HG03558 (cell line): Measurements from ENCODE around the gene TLR1.
"Not testable (repeated sequence)": the region's sequence is repeated elsewhere in the genome, so short reads cannot be mapped to it uniquely, and the experiment has no call there.

Experiments
- ATAC-seq: cut with Tn5 transposase; IDR thresholded peaks from one replicate; pipeline ENCODE4 v1.9.1; 2021; ENCODE audit warnings: moderate number of reproducible peaks; ENCODE audit not compliant: unreplicated experiment; ENCODE audit errors: extremely low read depth

Gene TLR1

DNA sequence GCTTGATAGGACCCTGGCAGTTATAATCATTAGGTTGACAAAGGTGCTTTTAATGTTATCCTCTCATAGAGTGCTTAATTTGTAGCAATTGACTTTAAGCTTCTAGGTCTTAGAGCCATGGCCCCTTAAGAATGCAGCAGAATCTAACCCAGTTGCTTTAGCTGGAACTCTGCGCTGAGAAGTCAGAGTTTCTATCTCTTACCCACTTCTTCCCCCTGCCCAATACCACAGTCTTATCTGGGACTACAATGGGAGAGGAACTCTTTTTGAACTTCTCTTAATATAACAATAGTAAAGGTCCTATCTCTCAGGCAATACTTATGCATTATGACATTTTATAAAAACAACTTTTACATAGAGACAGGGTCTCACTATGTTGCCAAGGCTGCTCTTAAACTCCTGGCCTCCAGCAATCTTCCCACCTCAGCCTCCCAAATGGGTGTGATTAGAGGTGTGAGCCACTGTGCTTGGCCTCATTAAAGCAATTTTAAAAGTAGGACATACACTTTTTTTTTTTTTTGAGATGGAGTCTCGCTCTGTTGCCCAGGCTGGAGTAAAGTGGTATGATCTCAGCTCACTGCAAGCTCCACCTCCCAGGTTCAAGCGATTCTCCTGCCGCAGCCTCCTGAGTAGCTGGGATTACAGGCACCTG lies 23.6 kb downstream of the TLR1 start:
- no peak for ATAC-seq

DNA sequence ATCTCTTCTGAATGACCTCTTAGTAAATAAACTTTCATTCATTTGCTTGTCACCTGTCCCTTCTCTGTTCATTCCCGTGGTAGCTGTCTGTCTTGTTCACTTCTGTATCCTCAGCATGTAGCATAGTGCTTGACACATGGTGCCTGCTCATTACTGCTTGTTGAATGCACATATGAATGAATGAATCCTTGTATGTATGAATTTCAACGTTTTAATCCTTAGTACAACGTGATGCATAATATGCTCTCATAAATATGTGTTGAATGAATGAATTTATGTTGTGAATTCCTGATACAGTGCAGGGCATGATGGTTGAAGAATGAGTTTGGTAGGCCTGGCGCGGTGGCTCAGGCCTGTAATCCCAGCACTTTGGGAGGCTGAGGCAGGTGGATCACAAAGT lies 24.8 kb downstream of the TLR1 start:
- no peak for ATAC-seq

DNA sequence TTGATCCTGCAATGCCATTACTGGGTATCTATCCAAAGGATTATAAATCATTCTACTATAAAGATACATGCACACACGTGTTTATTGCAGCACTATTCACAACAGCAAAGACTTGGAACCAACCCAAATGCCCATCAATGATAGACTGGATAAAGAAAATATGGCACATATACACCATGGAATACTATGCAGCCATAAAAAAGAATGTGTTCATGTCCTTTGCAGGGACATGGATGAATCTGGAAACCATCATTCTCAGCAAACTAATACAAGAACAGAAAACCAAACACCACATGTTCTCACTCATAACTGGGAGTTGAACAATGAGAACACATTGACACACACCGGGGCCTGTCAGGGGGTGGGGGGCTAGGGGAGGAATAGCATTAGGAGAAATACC lies 26.7 kb downstream of the TLR1 start:
- ATAC-seq: not testable (repeated sequence)

DNA sequence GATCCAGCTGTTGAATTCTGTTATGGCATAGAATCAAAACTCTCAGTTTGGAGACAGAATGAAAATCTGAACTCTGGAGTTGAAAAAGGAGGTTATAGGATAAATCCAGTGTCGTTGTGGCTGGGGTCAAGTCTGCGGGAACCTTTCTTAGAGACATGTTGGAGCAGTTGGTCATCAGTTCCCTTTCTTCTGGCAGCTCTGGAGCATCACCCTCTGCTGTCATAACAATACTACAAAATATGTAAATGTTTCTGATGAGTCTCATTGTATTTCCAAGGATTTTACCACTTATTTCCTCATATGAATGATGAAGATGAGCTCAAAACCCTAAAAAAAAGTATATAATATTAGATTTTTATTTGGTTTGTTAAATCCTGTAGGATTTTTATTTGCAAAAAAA lies 29.3 kb downstream of the TLR1 start:
- no peak for ATAC-seq

DNA sequence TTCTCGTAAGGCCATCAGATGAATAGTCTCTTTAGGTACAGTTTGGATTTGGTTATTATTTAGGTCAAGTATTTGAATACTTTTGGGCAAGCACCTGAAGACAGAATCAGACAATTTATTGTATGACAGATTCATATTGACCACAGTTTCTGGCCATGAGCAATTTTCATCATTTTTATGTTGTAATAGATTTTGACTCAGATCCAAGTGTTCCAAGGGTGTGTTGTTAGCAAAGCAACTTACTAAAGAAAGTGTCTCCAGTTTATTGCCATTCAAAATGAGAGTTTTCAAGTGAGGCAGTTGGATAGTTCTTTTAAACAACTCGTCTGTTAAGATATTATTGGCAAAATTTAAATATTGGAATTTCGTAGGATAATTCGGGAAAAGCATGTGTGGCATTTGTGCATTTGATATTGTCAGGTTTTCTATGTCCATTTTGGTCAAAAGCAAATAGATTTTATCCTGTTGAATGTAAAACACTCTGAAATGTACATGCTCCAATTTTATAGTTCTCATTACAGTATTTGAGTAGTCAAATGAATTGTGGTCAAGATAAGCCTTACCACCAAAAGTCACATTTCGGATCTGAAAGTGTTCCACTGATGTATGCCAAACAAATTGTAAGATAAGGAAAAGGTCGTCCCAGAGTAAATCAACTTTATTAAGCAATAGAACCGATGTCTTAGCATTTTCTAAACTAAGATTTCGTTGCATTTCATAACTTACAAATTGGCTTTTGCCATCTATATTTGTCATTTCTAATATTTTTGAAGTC lies 30.2 kb downstream of the TLR1 start:
- ATAC-seq: no peak

DNA sequence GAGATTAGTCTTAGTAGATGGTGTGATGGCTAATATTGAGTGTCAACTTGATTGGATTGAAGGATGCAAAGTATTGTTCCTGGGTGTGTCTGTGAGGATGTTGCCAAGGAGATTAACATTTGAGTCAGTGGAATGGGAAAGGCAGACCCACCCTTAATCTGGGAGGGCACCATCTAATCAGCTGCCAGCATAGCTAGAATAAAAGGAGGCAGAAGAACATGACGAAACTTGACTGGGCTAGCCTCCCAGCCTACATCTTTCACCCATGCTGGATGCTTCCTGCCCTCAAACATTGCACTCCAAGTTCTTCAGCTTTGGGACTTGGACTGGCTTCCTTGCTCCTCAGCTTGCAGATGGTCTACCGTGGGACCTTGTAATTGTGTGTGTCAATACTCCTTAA lies 34.3 kb downstream of the TLR1 start:
- not testable (repeated sequence) for ATAC-seq

DNA sequence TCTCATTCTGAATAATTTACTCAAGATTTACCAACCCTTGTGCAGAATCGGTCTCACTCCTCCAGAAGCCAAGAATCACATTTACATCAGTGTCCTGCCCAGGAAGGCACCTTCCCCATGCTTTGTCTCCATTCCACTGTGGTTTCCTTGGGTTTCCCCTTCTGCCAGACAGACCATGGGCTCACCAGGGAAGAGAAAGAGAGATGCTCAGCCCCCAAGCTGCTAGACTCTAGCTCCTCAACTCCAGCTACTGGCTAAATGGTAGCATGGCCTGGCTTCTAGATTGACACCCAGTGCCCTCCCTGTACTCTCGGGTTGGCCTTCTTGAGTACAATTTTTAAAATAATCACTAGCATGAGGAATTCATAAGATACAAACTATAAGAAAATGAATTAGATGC lies 34.7 kb downstream of the TLR1 start:
- ATAC-seq: no peak

DNA sequence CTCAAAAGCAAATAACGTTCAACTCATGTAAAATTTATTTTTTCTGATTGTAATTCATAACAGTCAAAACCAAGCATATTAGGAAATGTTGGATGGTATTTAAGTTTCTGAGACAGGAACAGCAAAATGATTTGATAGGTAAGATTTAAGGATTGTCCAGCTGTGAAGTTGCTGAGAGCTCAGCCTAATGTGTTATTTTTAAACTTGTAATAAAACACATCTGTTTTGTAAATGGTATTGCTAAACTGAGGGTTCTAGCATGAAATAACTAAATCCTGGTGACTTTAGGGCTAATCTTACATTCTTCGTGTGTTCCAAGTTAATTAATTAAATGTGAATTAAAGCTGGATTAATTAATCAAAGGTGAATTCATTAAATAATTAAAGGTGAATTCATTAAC lies 35.1 kb downstream of the TLR1 start:
- no peak for ATAC-seq

DNA sequence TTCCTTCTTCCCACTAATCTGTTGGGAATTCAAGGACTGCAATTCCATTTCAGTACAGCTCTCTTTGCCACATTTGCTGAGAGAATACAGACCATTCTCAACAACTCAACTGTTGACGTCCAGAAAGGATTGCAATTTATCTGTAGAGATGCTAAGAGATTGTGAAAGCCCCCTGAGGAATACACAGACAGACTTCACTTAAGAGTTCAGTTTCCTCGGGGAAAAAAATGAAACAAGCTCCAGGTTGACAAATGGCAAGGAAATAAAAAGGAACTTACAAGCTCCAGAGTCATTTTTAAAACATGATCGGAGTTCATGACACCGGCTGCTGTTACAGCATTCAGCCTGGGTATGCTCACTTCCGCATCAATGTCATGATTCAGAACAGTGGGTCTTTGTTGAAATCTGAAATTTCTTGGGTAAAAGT lies 35.6 kb downstream of the TLR1 start:
- no peak for ATAC-seq

DNA sequence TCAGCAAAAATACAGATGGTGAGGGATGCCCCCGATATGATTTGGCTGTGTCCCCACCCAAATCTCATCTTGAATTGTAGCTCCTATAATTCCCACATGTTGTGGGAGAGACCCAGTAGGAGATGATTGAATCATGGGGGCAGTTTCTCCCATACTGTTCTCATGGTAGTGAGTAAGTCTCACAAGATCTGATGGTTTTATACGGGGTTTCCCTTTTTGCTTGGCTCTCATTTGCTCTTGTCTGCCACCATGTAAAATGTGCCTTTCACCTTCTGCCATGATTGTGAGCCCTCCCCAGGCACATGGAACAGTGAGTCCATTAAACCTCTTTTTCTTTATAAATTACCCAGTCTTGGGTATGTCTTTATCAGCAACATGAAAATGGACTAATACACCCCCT lies 37.7 kb downstream of the TLR1 start:
- not testable (repeated sequence) for ATAC-seq

DNA sequence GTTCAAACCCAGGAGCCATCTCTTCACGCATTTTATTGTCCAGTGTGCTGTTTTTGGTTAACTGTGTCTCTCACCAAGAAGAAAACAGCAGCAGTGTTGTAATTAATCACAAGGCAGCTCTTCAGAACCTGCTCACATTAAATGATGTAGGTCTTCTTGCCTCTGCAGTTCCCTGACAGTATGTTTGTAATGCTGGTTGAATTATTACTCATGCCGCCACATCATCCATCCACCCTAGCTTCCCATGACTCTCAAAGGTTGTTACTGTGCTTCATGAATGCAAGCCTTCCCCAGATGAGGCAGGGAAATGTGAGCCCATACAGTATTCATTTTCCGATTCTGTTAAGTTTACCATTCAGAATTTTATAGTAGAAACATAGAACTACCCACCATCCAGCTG lies 39.2 kb downstream of the TLR1 start:
- ATAC-seq: no peak

DNA sequence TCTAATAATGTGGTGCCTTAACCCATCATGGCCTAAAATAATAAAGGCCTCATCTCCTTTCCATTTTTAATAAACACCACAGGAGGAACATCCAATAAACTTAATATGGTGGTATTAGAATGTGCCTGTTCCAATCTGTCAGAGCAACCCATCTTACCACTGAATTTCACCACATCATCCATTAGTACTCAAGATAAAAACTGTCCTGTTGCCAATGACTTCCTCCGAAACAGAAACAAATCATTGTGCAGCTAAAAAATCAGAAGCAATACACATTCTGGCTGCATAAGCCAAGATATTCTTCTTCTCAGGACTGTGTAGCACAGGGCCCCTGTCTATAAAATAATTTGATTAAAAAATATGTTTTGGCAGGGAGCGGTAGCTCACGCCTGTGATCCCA lies 40.3 kb downstream of the TLR1 start:
- no peak for ATAC-seq

DNA sequence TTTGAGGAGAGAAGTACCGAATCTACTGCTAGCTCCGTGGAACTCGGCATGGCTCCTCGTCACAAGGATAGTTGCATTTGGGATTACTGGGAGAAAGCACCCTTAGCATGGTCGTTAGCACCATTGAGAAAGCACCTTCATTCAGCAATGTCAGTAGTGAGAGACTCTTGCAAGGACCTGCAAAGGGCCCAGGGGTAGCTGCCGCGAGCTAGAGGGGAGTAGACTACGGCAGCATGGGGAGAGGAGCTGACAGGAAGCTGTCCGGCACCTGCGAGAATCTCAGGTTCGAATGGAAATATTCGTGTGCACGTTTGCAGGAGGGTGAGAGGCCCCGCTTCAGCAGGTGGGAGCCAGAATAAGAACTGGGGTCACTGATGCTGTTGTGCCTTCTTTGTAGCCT lies 42.0 kb downstream of the TLR1 start:
- no peak for ATAC-seq

DNA sequence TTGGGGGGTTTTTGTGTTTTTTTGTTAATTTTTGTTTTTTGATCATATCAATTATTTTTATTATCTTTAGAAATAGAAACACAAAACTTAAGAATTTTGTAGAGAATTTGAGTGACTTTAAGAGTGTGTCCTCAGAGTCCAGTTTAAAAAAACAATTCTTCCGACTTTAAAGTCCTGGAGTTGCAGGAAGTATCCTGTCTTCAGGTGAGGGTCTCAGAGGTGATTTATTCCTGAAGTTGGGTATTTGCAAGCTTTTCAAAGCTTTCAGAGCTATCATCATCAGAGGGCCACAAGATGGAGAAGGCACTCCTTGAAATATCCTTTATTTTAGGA lies 44.8 kb downstream of the TLR1 start:
- no peak for ATAC-seq

DNA sequence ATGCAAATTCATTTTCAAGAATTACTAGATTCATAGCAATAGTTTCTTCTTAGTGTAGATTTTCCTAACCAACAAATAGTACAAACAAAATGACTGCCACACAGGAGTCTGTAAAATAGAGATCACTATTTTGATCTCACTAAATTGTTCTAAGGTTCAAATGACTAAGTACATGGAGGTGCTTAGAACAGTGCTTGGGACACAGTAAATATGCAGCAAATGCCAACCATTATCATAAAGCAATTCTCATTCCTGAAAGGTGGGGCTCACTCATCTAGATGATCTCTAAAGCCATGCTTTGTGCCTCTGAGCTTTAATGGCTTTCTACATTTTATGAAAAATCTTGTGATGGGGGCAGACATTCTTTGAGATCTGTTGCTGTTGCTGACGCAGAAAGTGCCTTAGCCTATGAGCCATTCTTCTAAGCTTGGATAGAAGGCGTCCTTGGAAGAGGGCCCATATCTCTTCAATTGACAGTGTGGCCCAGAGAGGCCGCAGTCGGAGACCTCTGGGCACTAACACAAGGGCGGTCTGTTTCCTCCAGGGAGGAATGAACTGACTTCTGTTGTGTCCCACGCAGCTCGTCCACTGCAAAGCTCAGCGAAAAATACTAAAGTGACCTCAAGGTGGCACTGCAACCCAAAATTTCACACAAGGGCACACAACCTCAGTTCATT lies 45.3 kb downstream of the TLR1 start:
- no peak for ATAC-seq

DNA sequence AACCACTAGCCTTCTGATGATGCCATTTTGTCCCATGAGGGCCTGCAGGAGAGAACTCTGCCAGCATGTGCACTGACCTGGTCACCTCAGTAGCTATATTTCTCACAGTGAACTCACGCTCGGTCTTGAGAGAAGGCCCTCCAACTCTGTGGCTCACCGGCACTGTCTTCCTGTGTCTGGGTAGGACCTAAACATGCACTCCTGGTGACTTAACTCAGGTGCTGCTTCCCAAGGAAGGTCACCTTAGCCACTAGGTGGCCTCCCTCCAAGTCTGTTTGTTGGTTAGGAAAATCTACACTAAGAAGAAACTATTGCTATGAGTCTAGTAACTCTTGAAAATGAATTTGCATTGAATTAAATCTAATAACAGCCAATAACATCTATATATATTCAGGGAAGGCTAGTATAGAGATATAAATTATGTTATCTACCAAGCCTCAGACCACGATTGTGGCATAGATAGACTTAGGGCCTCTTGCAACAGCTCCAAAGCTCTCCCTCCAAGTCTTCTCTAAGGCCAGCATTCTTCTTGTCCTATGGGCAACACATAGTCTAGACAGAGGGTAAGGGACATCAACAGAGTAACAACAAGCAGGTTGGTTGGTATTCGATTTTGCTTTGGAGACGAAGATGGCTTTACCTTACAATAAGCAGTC lies 46.5 kb downstream of the TLR1 start:
- no peak for ATAC-seq

DNA sequence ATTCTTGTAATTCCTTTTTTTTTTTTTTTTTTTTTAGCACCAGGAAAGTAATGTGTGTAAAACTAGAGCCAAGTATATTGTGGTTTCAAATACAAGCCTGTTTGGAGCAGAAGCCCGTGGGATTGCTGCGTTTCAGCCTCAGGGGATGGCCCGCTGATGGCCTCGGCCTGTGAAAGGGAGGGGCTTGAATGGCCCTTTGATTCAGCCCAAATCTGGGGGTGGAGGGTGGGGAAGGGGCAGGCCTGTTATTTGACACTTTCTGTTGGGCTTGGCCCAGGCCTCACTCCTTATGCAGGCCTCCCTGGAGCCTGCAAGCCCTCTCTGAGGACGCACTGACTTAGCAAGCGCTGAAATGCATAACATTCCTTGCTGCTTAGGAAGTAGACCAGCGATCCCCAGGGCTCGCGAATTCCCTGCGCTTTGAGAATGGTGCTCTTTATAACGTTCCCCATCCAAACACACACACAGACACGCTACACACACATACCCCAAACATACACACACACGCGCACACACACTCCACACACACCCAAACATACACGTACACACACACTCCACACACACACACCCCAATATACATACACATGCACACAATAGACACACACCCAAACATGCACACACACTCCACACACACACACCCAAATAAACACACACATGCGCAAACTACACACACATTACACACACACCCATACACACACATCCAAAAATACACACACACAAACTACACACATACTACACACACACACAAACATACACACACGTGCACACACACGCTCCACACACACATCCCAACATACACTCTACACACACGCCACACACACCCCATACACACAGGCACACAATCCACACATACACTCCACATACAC lies 51.4 kb downstream of the TLR1 start:
- no peak for ATAC-seq

DNA sequence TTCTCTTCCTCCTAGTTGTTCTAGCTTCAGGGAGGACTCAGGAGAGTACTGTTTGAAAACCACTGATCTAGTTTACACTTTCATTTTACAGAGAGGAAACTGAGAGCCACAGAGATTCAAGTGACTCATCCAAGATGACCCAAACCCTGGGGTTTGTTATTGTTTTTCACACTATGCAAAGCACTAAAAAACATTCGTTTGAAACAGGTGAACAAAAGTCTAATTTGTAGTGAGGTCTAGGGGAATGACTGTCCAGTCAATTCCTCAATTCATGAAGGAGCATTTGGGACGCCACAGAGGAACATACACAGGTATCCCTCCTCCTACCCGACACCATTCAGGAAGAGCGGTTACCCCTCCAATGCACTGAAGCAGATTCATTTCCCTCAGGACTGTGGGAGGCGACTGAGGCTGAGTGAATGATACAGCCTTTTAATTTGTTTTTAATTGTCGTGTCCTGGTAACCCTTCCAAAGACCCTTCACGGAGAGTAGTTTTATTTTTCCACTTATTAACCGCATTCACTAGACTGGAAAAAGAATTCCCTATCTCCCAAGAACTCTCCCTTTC lies 52.1 kb downstream of the TLR1 start:
- ATAC-seq: peak; percentile 98

DNA sequence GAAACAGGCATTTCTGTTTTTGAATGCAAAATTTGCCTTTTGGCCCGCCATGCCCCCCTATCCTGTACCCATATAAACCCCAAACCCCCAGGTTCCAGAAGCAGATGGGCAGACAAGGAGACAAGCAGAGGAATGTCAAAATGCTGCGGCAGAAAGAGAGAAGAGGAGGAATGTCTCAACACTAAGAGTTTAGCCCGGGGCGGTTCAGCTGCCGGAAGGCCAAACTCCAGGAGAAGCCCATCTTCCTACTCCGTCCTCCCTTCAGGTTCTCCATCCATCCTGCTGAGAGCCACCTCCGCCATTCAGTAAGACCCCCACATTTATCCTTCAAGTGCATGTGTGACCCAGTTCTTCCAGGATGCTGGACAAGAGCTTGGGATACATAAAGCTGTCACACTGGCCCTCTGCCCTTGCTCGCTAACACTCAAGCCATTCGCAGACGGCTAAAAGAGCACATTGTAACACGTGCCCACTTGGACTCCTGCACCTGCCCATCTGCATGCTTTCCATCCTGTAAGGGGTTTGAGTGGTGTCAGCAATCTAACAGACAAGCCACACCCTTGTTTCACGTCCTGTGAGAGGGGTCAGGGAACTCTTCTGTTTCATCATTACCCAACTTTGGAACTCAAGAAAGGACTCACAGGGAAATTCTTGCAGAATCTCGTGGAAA lies 53.1 kb downstream of the TLR1 start:
- ATAC-seq: no peak
